HepG2 (cell line): ENCODE results near the gene PODN. TPM values are rescaled to one million over a fixed set of nuclear protein-coding genes. Genes with fewer than 3 reads are reported as not detected.
A peak's percentile ranks its signal among the peaks of the same experiment; 100 is the strongest.

Experiments
- ATAC-seq: fragments of 200-7000 bp; cut with Tn5 transposase; 3 replicates; pipeline ENCODE4 v1.9.1; 2020; ENCODE audit warnings: mild to moderate bottlenecking, moderate library complexity
- BruUV-seq: library from RNA; stranded (reverse); fragments of 400-500 nt; replicated peaks from 2 replicates; lab custom pipeline; 2021; lab: Mats Ljungman, UMichigan
- CTCF ChIA-PET: fragments of 300-600 bp; formaldehyde crosslinking; extraction: SDS; loops from one replicate; lab custom pipeline; 2021; ENCODE audit warnings: low total read pairs, inconsistent platforms, low intra/inter-chr PET ratio; lab: Yijun Ruan, JAX
- POLR2A ChIA-PET: fragments of 350-600 bp; sonication (Branson Sonifier 250); formaldehyde crosslinking; loops from one replicate; lab custom pipeline; 2020; ENCODE audit warnings: antibody characterized with exemption, inconsistent platforms; lab: Yijun Ruan, JAX
- DNase-seq: peaks from one replicate; pipeline ENCODE4 v3.0.0-alpha.2; 2015; ENCODE audit warnings: low spot score
- FAIRE-seq: peaks from 3 replicates; lab custom pipeline; 2011; peaks lifted over from hg19 to GRCh38; lab: Jason Lieb, UNC
- H2AFZ ChIP-seq: one replicate; pipeline ENCODE4 v1.6.1; 2011; ENCODE audit warnings: low read length, inconsistent platforms
- H3K27ac ChIP-seq: fragments of 300-600 bp; 3 replicates; pipeline ENCODE4 v1.8.0; 2011; ENCODE audit warnings: mixed run types, mild to moderate bottlenecking, mixed read lengths, low read length, inconsistent platforms; ENCODE audit not compliant: insufficient read depth; ENCODE audit errors: extremely low read length
- H3K27me3 ChIP-seq, 2 experiments: fragments of 200-600 bp in 1 of 2; 2 replicates in 1 of 2; 3 replicates in 1 of 2; pipeline versions ENCODE4 v1.6.0 to v1.8.0; 2011; ENCODE audit warnings: low read length in 2 of 2, mild to moderate bottlenecking in 2 of 2, moderate library complexity in 2 of 2, inconsistent platforms in 1 of 2; ENCODE audit not compliant: insufficient read depth in 2 of 2, control insufficient read depth in 1 of 2
- H3K36me3 ChIP-seq, 2 experiments: fragments of 200-600 bp in 1 of 2; replicated peaks in 1 of 2; 2 replicates in 1 of 2; 3 replicates in 1 of 2; pipeline versions ENCODE4 v1.5.1 to v1.8.0; 2011; ENCODE audit warnings: low read length in 2 of 2, inconsistent platforms in 1 of 2; ENCODE audit not compliant: insufficient read depth in 2 of 2, control insufficient read depth in 1 of 2
- H3K4me1 ChIP-seq: 2 replicates; pipeline ENCODE4 v1.5.1; 2012; ENCODE audit warnings: low read length, inconsistent platforms; ENCODE audit not compliant: insufficient read depth
- H3K4me2 ChIP-seq: 2 replicates; pipeline ENCODE4 v1.6.0; 2011; ENCODE audit warnings: low read depth, low read length, inconsistent platforms
- H3K4me3 ChIP-seq, 3 experiments: fragments of 200-600 bp in 1 of 3; sonication (generic), shearing (Covaris generic) in 1 of 3; replicated peaks in 1 of 3; 2 replicates each; pipeline ENCODE4 v1.5.1; 2011 to 2016; ENCODE audit warnings: low read length in 3 of 3, inconsistent platforms in 2 of 3, low read depth in 2 of 3, mild to moderate bottlenecking in 2 of 3, control low read depth in 1 of 3, mixed read lengths in 1 of 3; ENCODE audit not compliant: insufficient read depth in 1 of 3
- H3K79me2 ChIP-seq: one replicate; pipeline ENCODE4 v1.6.1; 2011; ENCODE audit warnings: low read length, inconsistent platforms; ENCODE audit not compliant: insufficient read depth
- H3K9ac ChIP-seq: 2 replicates; pipeline ENCODE4 v1.6.0; 2011; ENCODE audit warnings: mild to moderate bottlenecking, low read depth, low read length, inconsistent platforms; ENCODE audit not compliant: insufficient read depth
- H3K9me3 ChIP-seq: 2 replicates; pipeline ENCODE4 v1.5.1; 2012; ENCODE audit warnings: mild to moderate bottlenecking, low read length
- H4K20me1 ChIP-seq: 2 replicates; pipeline ENCODE4 v1.6.0; 2011; ENCODE audit warnings: inconsistent platforms, mild to moderate bottlenecking, low read length, moderate library complexity; ENCODE audit not compliant: insufficient read depth
- AGO2 ChIP-seq: fragments of 200-400 bp; formaldehyde crosslinking; optimal IDR thresholded peaks from 2 replicates; pipeline ENCODE3; 2017; ENCODE audit warnings: mild to moderate bottlenecking, low read depth, low read length, moderate library complexity
- CBX5 ChIP-seq: sonication (generic); formaldehyde crosslinking; IDR thresholded peaks from 2 replicates; pipeline ENCODE4 v1.4.0; 2020; ENCODE audit warnings: missing genetic modification reagents, borderline replicate concordance
- JUND ChIP-seq: sonication (generic); formaldehyde crosslinking; IDR thresholded peaks from 2 replicates; pipeline ENCODE4 v1.8.0; 2022; ENCODE audit warnings: mild to moderate bottlenecking, missing genetic modification reagents
- KAT2B ChIP-seq: fragments of 150-350 bp; IDR thresholded peaks from 2 replicates; pipeline ENCODE4 v1.6.1; 2014; ENCODE audit warnings: low read depth, low read length, borderline replicate concordance
- MAF1 ChIP-seq: sonication (generic); formaldehyde crosslinking; IDR thresholded peaks from 2 replicates; pipeline ENCODE4 v1.5.0; 2020; ENCODE audit warnings: missing genetic modification reagents, borderline replicate concordance
- MIER2 ChIP-seq: IDR thresholded peaks from 2 replicates; pipeline ENCODE4 v1.6.1; 2016; ENCODE audit warnings: missing biosample characterization, missing genetic modification reagents
- MLLT10 ChIP-seq: sonication (generic); formaldehyde crosslinking; IDR thresholded peaks from 2 replicates; pipeline ENCODE4 v1.4.0; 2020; ENCODE audit warnings: missing genetic modification reagents
- NONO ChIP-seq, 2 experiments: fragments of 450-650 bp in 1 of 2; sonication (generic) in 1 of 2; formaldehyde crosslinking in 1 of 2; IDR thresholded peaks in 1 of 2; conservative IDR thresholded peaks in 1 of 2; 2 replicates each; pipeline versions ENCODE4 v1.6.1 to v1.8.0; 2017 to 2022; ENCODE audit warnings: mild to moderate bottlenecking in 1 of 2, missing genetic modification reagents in 1 of 2, moderate library complexity in 1 of 2
- PRPF4 ChIP-seq: fragments of 200-400 bp; formaldehyde crosslinking; IDR thresholded peaks from 2 replicates; pipeline ENCODE4 v1.6.1; 2016; ENCODE audit warnings: low read length, low read depth; ENCODE audit not compliant: poor library complexity, severe bottlenecking
- RAD21 ChIP-seq: fragments of 450-650 bp; formaldehyde crosslinking; IDR thresholded peaks from 2 replicates; pipeline ENCODE4 v1.5.0; 2020; ENCODE audit warnings: mild to moderate bottlenecking
- RXRA ChIP-seq: sonication (generic); formaldehyde crosslinking; IDR thresholded peaks from 2 replicates; pipeline ENCODE4 v1.5.1; 2020; ENCODE audit warnings: missing genetic modification reagents
- SP2 ChIP-seq: sonication (generic); formaldehyde crosslinking; IDR thresholded peaks from 2 replicates; pipeline ENCODE4 v1.5.1; 2020; ENCODE audit warnings: mild to moderate bottlenecking, missing genetic modification reagents
- TARDBP ChIP-seq: sonication (generic); formaldehyde crosslinking; IDR thresholded peaks from 2 replicates; pipeline ENCODE4 v1.8.0; 2022; ENCODE audit warnings: mild to moderate bottlenecking, missing genetic modification reagents
- TCF7 ChIP-seq: sonication (generic); IDR thresholded peaks from 2 replicates; pipeline ENCODE4 v1.6.1; 2016; ENCODE audit warnings: antibody characterized with exemption, low read depth
- ZFP62 ChIP-seq: sonication (generic); formaldehyde crosslinking; IDR thresholded peaks from 2 replicates; pipeline ENCODE4 v1.4.0; 2020; ENCODE audit warnings: missing genetic modification reagents
- ZNF205 ChIP-seq: IDR thresholded peaks from 2 replicates; pipeline ENCODE4 v1.6.1; 2018; ENCODE audit warnings: missing biosample characterization, missing genetic modification reagents
- ZNF382 ChIP-seq: sonication (generic); formaldehyde crosslinking; IDR thresholded peaks from 2 replicates; pipeline ENCODE4 v1.5.0; 2020; ENCODE audit warnings: missing genetic modification reagents, mild to moderate bottlenecking, borderline replicate concordance
- ZNF770 ChIP-seq: sonication (generic); formaldehyde crosslinking; IDR thresholded peaks from 2 replicates; pipeline ENCODE4 v1.5.0; 2020; ENCODE audit warnings: mild to moderate bottlenecking, missing genetic modification reagents
- ZNF776 ChIP-seq: sonication (generic); formaldehyde crosslinking; IDR thresholded peaks from 2 replicates; pipeline ENCODE4 v1.4.0; 2020; ENCODE audit warnings: mild to moderate bottlenecking, missing genetic modification reagents
- ZSCAN25 ChIP-seq: sonication (generic); formaldehyde crosslinking; IDR thresholded peaks from 2 replicates; pipeline ENCODE4 v1.8.0; 2022; ENCODE audit warnings: mild to moderate bottlenecking, missing genetic modification reagents
- WGBS: methylation state at CpG from one replicate; pipeline ENCODE4 v1.1.6; 2017; ENCODE audit warnings: low lambda C conversion rate; 5-methylcytosine and 5-hydroxymethylcytosine counted together
- in situ Hi-C: cut with HindIII; loops from 2 replicates; pipeline ENCODE4 v1.10.0; 2017; ENCODE audit warnings: low pct_unique_long_range_greater_than_20kb; ENCODE audit not compliant: extremely low pct_ligation_motif_present
- intact Hi-C: fragments of 100-400 bp; cut with micrococcal nuclease; formaldehyde crosslinking; loops from one replicate; pipeline ENCODE4 v1.10.0; 2022; ENCODE audit not compliant: unreplicated experiment
- polyA plus RNA-seq, 8 experiments: library from polyadenylated mRNA; depleted of rRNA in 3 of 8; stranded (reverse) in 7 of 8; unstranded in 1 of 8; fragments of >200 nt; fragmentation: Illumina TruSeq in 4 of 8; extraction: Trizol in 4 of 8; gene quantifications; 2 replicates each; pipeline versions ENCODE4 v1.2.1 to v1.2.3, GENCODE V29; 2011 to 2016; ENCODE audit warnings: low read depth in 4 of 8, missing spikeins in 1 of 8, mixed read lengths in 1 of 8; ENCODE audit not compliant: insufficient read depth in 1 of 8
- total RNA-seq, 5 experiments: library from RNA; depleted of rRNA; stranded (reverse); fragments of >200 nt; fragmentation: Illumina TruSeq; extraction: Trizol; gene quantifications; 2 replicates each; pipeline ENCODE4 v1.2.3, GENCODE V29; 2016; ENCODE audit warnings: low read depth in 1 of 5
- TF ChIP-seq, protein P1 (sequence below): sonication (generic); formaldehyde crosslinking; conservative IDR thresholded peaks from 2 replicates; pipeline ENCODE4 v1.4.0; 2020; ENCODE audit warnings: missing genetic modification reagents

The PODN gene
- total and polyA plus RNA-seq, 2 of the 13 experiments (the other 11 are each of a cell fraction or from before 2014, with no cell fraction given) = 0.13 TPM; not detected in 1

DNA sequence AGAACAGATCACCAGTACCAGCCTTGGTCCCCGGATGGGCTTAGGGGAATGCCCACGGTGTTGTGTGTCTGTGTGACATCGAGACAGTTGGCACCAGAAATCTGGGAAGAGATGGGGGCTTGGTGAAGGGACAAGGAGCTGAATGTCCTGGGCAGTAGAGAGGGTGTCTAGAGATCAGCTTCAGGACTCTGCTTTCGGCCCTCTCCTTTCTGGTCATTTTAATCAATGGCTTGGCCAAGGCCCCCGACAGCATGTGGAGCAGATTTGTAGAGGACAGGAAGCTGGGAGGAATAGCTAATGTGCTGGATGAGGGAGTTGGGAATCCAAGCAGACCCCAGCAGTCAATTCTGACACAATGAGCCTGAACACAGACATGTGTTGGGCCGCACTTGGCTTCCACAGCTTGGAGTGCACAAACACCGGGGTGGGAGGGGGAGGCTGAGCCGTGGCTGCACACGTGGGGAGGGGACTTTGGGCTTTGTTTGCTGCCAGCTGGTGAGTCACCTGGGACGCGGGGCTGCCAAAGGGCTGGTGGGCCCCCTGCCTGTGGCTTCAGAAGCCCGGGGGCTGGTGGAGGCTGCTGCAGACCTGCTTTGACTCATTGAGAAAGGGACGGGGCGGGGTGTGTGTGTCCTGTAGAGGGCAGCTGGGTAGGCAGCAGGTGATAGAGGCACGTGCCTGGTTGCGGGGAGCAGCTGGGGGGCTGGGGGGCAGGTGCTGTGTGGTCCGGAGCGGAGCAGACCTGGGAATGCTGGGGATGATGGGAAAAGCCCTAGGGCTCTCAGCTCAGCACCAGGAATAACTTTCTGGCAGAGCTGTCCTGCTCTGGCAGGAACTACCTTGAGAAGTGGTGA is 59.5 kb downstream of the PODN start:
- no peak overlapping the region for H2AFZ ChIP-seq
- no TSS peak for BruUV-seq
- DNase-seq (peak; percentile 83), ATAC-seq (peak; percentile 83), FAIRE-seq (peak; percentile 74)
- H4K20me1 ChIP-seq = no peaks in the 10 kb centered on the region
- H3K4me2 ChIP-seq = peak overlapping the region; percentile 62
- no peaks in the 10 kb centered on the region for H3K79me2 ChIP-seq
- WGBS = 10% methylated on average over 11 of the region's 18 CpGs
- H3K27me3 ChIP-seq = peaks cover 2 to 17% of the 10 kb centered on the region in 2 experiments; a peak in 4 of 5 replicates
- ChIA-PET CTCF (no interaction called here), POLR2A (interaction anchor here (0.8 to 3.2 kb wide), 17 partner anchors 9 to 418 kb away, joined by 3 to 30 read pairs (median 6); no protein-coding TSS in a partner anchor)
- peaks cover 84% of the 10 kb centered on the region for H3K4me1 ChIP-seq
- H3K27ac ChIP-seq = peak overlapping the region; percentile 55
- peak overlapping the region in 1 of 3 experiments; percentile 58; a peak in 2 of 6 replicates for H3K4me3 ChIP-seq
- H3K36me3 ChIP-seq = no peaks in the 10 kb centered on the region
- H3K9ac ChIP-seq = peak overlapping the region; percentile 56
- intact Hi-C loops = loop anchor here (5.0 kb wide), 2 partner anchors 34 to 61 kb away; no protein-coding TSS in a partner anchor
- H3K9me3 ChIP-seq = no peaks in the 10 kb centered on the region
- in situ Hi-C loops = no loop called here
- TF ChIP-seq PRPF4 (no peak), ZNF382 (CRISPR knock-in tag) (no peak), MLLT10 (no peak), TARDBP (CRISPR knock-in tag) (peak; percentile 89), ZSCAN25 (CRISPR knock-in tag) (peak; percentile 88; the same call in 1 of the 2 replicates), NONO (IDR thresholded peaks at IDR 0.05) (no peak), NONO (CRISPR knock-in tag; conservative IDR thresholded peaks at IDR 0.05) (peak; percentile 90), SP2 (CRISPR knock-in tag) (no peak), JUND (CRISPR knock-in tag) (peak; percentile 98), RXRA (peak; percentile 59), MIER2 (CRISPR knock-in tag) (no peak), TCF7 (peak; percentile 65; the same call in 1 of the 2 replicates), ZNF205 (CRISPR knock-in tag) (no peak), ZFP62 (CRISPR knock-in tag) (no peak), RAD21 (CRISPR knock-in tag) (peak; percentile 32), MAF1 (CRISPR knock-in tag) (no peak), AGO2 (no peak), KAT2B (no peak), CBX5 (CRISPR knock-in tag) (peak; percentile 82; the same call in 1 of the 2 replicates), ZNF770 (peak; percentile 77), ZNF776 (no peak; the same call in 1 of the 2 replicates)
- TF ChIP-seq, protein P1, sequence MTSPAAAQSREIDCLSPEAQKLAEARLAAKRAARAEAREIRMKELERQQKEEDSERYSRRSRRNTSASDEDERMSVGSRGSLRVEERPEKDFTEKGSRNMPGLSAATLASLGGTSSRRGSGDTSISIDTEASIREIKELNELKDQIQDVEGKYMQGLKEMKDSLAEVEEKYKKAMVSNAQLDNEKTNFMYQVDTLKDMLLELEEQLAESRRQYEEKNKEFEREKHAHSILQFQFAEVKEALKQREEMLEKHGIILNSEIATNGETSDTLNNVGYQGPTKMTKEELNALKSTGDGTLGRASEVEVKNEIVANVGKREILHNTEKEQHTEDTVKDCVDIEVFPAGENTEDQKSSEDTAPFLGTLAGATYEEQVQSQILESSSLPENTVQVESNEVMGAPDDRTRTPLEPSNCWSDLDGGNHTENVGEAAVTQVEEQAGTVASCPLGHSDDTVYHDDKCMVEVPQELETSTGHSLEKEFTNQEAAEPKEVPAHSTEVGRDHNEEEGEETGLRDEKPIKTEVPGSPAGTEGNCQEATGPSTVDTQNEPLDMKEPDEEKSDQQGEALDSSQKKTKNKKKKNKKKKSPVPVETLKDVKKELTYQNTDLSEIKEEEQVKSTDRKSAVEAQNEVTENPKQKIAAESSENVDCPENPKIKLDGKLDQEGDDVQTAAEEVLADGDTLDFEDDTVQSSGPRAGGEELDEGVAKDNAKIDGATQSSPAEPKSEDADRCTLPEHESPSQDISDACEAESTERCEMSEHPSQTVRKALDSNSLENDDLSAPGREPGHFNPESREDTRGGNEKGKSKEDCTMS (CRISPR knock-in tag) = no peak
